Uterus (tissue), 2 donors: ENCODE measurements around the gene UBE2E3.

Experiments
- CTCF ChIP-seq, 4 experiments: fragments of 200-600 bp in 2 of 4; fragments of 450-650 bp in 2 of 4; sonication (generic) in 2 of 4; IDR thresholded peaks; one replicate each; pipeline ENCODE4 v1.5.1; 2016 to 2019; ENCODE audit warnings: antibody characterized with exemption in 4 of 4, mild to moderate bottlenecking in 2 of 4, moderate library complexity in 1 of 4
- POLR2A ChIP-seq, 2 donors: fragments of 450-650 bp; IDR thresholded peaks; one replicate each; pipeline ENCODE4 v1.6.1; 2016; ENCODE audit warnings: antibody characterized with exemption in 2 of 2, mild to moderate bottlenecking in 1 of 2, moderate library complexity in 1 of 2

DNA sequence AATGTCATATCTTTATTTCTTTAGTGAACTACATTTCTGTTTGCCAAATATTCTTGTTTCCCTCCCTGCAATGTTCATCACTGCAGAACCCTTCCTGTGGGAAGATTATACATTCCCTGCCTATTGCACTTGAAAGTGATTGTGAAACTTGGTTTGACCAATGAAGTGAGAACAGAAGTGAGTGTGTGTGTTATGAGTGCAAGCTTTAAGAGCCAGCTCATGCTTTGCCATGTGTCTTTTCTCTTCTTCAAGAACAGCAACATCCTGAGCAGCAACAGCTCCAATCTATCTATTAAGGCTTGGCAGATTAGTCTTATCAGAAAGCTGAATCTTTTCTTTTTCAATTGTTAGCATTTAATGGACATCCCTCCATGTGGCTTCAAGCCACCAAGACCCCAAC is 42.0 kb upstream of the UBE2E3 start:
- TF ChIP-seq CTCF (IDR thresholded peaks at IDR 0.05) (no peak), POLR2A (IDR thresholded peaks at IDR 0.05) (no peak)
